ENCODE data around the gene CTAG2.
"Not testable (repeated sequence)": the region's sequence is repeated elsewhere in the genome, so short reads cannot be mapped to it uniquely, and the experiment has no call there.

CTAG2 gene

GRCh38 chrX:154628960-154629359 is 24.4 kb downstream of the CTAG2 start:
- not testable (repeated sequence) for H3K27me3 Mint-ChIP-seq; H3K27ac Mint-ChIP-seq; H3K4me1 Mint-ChIP-seq (ENCODE audit: low read depth in 2 of 2); H3K9me3 Mint-ChIP-seq; H3K4me3 Mint-ChIP-seq; H3K36me3 Mint-ChIP-seq (ENCODE audit: insufficient read depth); DNase-seq
- ATAC-seq (replicated peaks) = peak; percentile 60

GRCh38 chrX:154620767-154621414 is 32.5 kb downstream of the CTAG2 start:
- H3K27me3 Mint-ChIP-seq; DNase-seq; H3K4me1 Mint-ChIP-seq (ENCODE audit: low read depth in 2 of 2); H3K9me3 Mint-ChIP-seq; H3K27ac Mint-ChIP-seq; H3K4me3 Mint-ChIP-seq; H3K36me3 Mint-ChIP-seq (ENCODE audit: insufficient read depth): not testable (repeated sequence)
- ATAC-seq (replicated peaks) = peak; percentile 39

GRCh38 chrX:154619182-154619581 is 34.2 kb downstream of the CTAG2 start, which contains the start of gene CTAG1B:
Gene CTAG1B, minus strand, starts transcription at chrX:154619282. Its CDS starts 64 bp downstream, at chrX:154619218.
- not testable (repeated sequence) for H3K27ac Mint-ChIP-seq; ATAC-seq (replicated peaks); H3K27me3 Mint-ChIP-seq; H3K4me3 Mint-ChIP-seq; DNase-seq; H3K4me1 Mint-ChIP-seq (ENCODE audit: low read depth in 2 of 2); H3K36me3 Mint-ChIP-seq (ENCODE audit: insufficient read depth); H3K9me3 Mint-ChIP-seq

- ATAC-seq (replicated peaks); H3K27ac Mint-ChIP-seq; DNase-seq; H3K4me3 Mint-ChIP-seq; H3K9me3 Mint-ChIP-seq; H3K36me3 Mint-ChIP-seq (ENCODE audit: insufficient read depth); H3K27me3 Mint-ChIP-seq; H3K4me1 Mint-ChIP-seq (ENCODE audit: low read depth in 2 of 2): not testable (repeated sequence)
These were observed 39.8 kb downstream of the CTAG2 start for GRCh38 chrX:154613586-154613985.

- DNase-seq; H3K9me3 Mint-ChIP-seq; H3K36me3 Mint-ChIP-seq (ENCODE audit: insufficient read depth); H3K4me1 Mint-ChIP-seq (ENCODE audit: low read depth in 2 of 2); H3K27me3 Mint-ChIP-seq; ATAC-seq (replicated peaks); H3K27ac Mint-ChIP-seq; H3K4me3 Mint-ChIP-seq: not testable (repeated sequence)
These were observed 42.2 kb downstream of the CTAG2 start for GRCh38 chrX:154611146-154611545.

GRCh38 chrX:154608823-154609222 is 44.6 kb downstream of the CTAG2 start:
- DNase-seq; H3K27me3 Mint-ChIP-seq; ATAC-seq (replicated peaks); H3K27ac Mint-ChIP-seq; H3K4me3 Mint-ChIP-seq; H3K36me3 Mint-ChIP-seq (ENCODE audit: insufficient read depth); H3K4me1 Mint-ChIP-seq (ENCODE audit: low read depth in 2 of 2); H3K9me3 Mint-ChIP-seq: not testable (repeated sequence)

- not testable (repeated sequence) for H3K4me1 Mint-ChIP-seq (ENCODE audit: low read depth in 2 of 2); H3K27ac Mint-ChIP-seq; H3K27me3 Mint-ChIP-seq; H3K9me3 Mint-ChIP-seq; DNase-seq; ATAC-seq (replicated peaks); H3K4me3 Mint-ChIP-seq; H3K36me3 Mint-ChIP-seq (ENCODE audit: insufficient read depth)
These were observed 45.4 kb downstream of the CTAG2 start for GRCh38 chrX:154607976-154608375.

- Mint-ChIP-seq H3K4me3 (no peak overlapping the region), H3K27me3 (no peaks in the 10 kb centered on the region), H3K27ac (no peak overlapping the region), H3K9me3 (no peaks in the 10 kb centered on the region), H3K36me3 (ENCODE audit: insufficient read depth) (no peaks in the 10 kb centered on the region), H3K4me1 (ENCODE audit: low read depth in 2 of 2) (no peaks in the 10 kb centered on the region)
- DNase-seq = no peak
- ATAC-seq (replicated peaks) = no peak
These were observed 46.0 kb downstream of the CTAG2 start for GRCh38 chrX:154607370-154607769.

GRCh38 chrX:154605566-154605965 is 47.8 kb downstream of the CTAG2 start:
- Mint-ChIP-seq H3K9me3 (no peaks in the 10 kb centered on the region), H3K36me3 (ENCODE audit: insufficient read depth) (no peaks in the 10 kb centered on the region), H3K4me3 (no peak overlapping the region), H3K27ac (no peak overlapping the region), H3K27me3 (no peaks in the 10 kb centered on the region), H3K4me1 (ENCODE audit: low read depth in 2 of 2) (no peaks in the 10 kb centered on the region)
- ATAC-seq (replicated peaks) (no peak), DNase-seq (no peak)

- Mint-ChIP-seq H3K36me3 (ENCODE audit: insufficient read depth) (peaks cover 3% of the 10 kb centered on the region), H3K27me3 (no peaks in the 10 kb centered on the region), H3K4me1 (ENCODE audit: low read depth in 2 of 2) (peaks cover 3 to 4% of the 10 kb centered on the region in 2 donors), H3K4me3 (no peak overlapping the region), H3K27ac (no peak overlapping the region), H3K9me3 (no peaks in the 10 kb centered on the region)
- ATAC-seq (replicated peaks) = no peak
- DNase-seq = no peak
These were observed 49.6 kb downstream of the CTAG2 start for GRCh38 chrX:154603438-154604430.

GRCh38 chrX:154602766-154603437 is 50.5 kb downstream of the CTAG2 start:
- Mint-ChIP-seq H3K9me3 (no peaks in the 10 kb centered on the region), H3K27me3 (no peaks in the 10 kb centered on the region), H3K4me3 (no peak overlapping the region), H3K4me1 (ENCODE audit: low read depth in 2 of 2) (peaks cover 3 to 4% of the 10 kb centered on the region in 2 donors), H3K27ac (no peak overlapping the region), H3K36me3 (ENCODE audit: insufficient read depth) (peaks cover 3% of the 10 kb centered on the region)
- no peak for DNase-seq
- no peak for ATAC-seq (replicated peaks)

GRCh38 chrX:154602226-154602625 is 51.2 kb downstream of the CTAG2 start:
- Mint-ChIP-seq H3K9me3 (no peaks in the 10 kb centered on the region), H3K27me3 (no peaks in the 10 kb centered on the region), H3K4me3 (no peak overlapping the region), H3K36me3 (ENCODE audit: insufficient read depth) (peaks cover 3% of the 10 kb centered on the region), H3K4me1 (ENCODE audit: low read depth in 2 of 2) (peaks cover 3 to 4% of the 10 kb centered on the region in 2 donors), H3K27ac (no peak overlapping the region)
- no peak for ATAC-seq (replicated peaks)
- DNase-seq = no peak
